Choroid plexus epithelial cell (primary cell): ENCODE results near the gene SLC38A8.

Experiments
- DNase-seq: peaks from one replicate; pipeline ENCODE4 v3.0.0-alpha.2; 2010; ENCODE audit warnings: low read depth
- H3K4me3 ChIP-seq: 2 replicates; pipeline ENCODE4 v1.5.1; 2011; ENCODE audit warnings: low read depth, mild to moderate bottlenecking, control low read depth, low read length, moderate library complexity
- TF ChIP-seq, protein P1 (sequence below): conservative IDR thresholded peaks from 2 replicates; pipeline ENCODE4 v1.5.1; 2011; ENCODE audit warnings: low read depth, mild to moderate bottlenecking, control low read depth, inconsistent platforms, low read length, moderate library complexity

The SLC38A8 gene

DNA sequence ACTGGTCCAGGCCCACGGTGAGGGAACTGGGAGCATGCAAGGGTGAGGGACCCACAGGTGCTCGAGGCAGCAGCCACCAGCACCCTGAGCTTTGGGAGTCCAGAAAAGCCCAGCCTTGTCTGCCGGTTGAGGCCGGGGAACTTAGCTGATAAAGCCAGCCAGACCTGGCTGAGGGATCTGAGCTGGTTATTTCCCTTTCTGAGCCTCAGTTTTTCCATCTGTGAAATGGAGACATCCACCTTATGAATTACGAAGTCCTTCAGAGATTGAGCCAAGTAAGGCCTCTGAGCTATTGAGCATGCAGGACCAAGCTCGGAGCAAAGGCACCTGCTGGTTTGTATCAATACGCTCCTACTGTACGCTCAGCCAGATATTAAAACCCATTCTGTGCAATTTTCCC, 60.8 kb downstream of the SLC38A8 start:
- DNase-seq, result no peak
- TF ChIP-seq, protein P1, sequence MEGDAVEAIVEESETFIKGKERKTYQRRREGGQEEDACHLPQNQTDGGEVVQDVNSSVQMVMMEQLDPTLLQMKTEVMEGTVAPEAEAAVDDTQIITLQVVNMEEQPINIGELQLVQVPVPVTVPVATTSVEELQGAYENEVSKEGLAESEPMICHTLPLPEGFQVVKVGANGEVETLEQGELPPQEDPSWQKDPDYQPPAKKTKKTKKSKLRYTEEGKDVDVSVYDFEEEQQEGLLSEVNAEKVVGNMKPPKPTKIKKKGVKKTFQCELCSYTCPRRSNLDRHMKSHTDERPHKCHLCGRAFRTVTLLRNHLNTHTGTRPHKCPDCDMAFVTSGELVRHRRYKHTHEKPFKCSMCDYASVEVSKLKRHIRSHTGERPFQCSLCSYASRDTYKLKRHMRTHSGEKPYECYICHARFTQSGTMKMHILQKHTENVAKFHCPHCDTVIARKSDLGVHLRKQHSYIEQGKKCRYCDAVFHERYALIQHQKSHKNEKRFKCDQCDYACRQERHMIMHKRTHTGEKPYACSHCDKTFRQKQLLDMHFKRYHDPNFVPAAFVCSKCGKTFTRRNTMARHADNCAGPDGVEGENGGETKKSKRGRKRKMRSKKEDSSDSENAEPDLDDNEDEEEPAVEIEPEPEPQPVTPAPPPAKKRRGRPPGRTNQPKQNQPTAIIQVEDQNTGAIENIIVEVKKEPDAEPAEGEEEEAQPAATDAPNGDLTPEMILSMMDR, result no peak
- no peak overlapping the region for H3K4me3 ChIP-seq

DNA sequence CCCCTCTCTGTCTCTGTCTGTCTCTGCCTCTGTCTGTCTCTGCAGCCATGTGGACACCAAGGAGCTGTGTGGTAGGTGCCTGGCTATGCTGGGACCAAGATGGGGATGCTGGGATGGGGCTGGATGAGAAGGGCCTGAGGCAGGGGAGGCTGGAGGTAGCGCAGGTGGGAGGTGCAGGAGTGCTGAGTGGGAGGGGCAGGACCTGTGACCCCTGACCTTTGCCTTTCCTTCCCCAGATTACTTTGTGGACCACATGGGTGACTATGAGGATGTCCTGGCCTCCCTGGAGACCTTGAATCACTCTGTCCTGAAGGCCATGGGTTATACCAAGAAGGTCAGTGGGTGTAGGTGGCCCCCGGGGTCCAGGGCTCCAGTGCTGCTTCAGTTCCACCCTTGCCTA, 61.8 kb downstream of the SLC38A8 start:
- TF ChIP-seq, protein P1, result no peak
- DNase-seq, result no peak
- H3K4me3 ChIP-seq, result no peak overlapping the region

DNA sequence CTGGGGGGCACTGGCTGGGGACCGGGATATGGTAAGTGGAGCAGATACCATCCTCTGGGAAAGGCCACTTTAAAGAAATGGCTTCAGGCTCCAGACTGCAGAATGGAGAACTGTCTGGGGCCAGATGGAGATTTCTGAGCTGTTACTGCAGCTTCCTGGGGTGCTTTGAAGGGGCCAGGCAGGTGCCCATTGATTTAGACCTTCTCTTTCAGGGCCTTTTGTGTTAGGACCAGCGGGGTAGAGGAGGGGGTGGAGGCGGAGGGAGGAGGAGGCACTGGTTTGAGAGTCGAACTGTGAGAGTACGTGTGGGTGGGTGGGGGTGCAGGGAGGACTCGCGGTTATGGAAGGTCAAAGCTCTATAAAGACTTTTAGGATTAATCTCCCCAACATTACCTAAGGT, 63.2 kb downstream of the SLC38A8 start:
- DNase-seq, result no peak
- no peak overlapping the region for H3K4me3 ChIP-seq
- TF ChIP-seq, protein P1, result no peak

DNA sequence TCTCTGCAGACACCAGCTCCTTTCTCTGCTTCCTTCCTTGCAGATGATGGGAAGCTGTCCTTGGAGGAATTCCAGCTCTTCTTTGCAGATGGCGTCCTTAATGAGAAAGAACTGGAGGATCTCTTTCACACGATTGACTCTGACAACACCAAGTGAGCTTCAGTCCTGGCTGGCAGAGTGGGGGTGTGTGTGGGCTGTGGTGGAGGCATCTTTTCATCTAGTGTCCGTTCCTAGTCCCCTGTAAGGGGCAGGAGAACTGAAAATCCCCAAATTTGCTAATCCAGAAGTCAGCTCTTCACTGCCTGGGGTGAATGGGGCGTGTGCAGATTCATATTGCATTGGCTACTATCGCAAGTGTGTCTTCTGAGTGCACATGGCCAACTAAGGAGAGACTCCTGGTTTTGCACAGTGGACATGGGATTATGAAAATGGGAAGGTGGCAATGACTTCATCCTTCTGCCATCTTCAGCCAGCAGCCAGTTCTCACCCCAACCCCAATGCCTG, 64.1 kb downstream of the SLC38A8 start:
- DNase-seq, result no peak
- TF ChIP-seq, protein P1, result no peak
- no peak overlapping the region for H3K4me3 ChIP-seq

DNA sequence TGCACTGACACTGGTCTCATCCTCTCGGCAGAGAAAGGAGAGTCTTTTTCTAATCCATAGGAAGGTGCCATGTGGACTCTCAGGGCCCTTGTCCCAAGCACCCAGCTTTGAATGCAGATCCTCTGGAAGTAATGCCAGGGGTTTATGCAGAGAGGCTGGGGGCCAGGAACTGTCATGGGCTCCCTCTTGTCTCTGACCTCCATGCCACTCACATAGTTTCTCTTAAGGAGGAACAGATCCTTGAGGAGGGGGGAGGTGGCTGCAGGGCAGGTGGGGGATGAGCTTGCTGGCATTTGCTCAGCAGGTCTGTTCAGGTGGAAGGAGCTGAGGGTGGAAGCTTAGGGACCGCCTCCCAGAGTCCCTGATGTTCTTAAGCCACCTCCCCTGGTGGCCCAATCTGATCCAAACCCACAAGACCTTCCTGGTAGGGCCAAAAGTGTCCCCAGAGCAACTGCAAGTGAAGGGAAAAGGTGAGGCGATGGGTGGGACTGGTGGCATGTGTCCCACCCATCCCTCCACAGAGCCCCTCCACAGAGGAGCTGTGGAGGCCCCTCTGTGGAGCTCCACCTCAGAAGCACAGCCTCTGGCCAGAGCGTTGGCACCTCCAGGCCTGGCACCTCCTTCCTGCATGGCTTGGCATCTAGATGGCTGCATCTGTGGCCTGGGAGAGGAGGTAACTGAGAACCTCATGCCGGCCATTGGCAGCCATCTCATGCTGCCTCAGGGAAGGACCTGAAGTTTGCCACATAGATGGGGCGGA, 65.4 kb downstream of the SLC38A8 start:
- H3K4me3 ChIP-seq, result no peak overlapping the region
- TF ChIP-seq, protein P1, result no peak
- DNase-seq, result no peak

DNA sequence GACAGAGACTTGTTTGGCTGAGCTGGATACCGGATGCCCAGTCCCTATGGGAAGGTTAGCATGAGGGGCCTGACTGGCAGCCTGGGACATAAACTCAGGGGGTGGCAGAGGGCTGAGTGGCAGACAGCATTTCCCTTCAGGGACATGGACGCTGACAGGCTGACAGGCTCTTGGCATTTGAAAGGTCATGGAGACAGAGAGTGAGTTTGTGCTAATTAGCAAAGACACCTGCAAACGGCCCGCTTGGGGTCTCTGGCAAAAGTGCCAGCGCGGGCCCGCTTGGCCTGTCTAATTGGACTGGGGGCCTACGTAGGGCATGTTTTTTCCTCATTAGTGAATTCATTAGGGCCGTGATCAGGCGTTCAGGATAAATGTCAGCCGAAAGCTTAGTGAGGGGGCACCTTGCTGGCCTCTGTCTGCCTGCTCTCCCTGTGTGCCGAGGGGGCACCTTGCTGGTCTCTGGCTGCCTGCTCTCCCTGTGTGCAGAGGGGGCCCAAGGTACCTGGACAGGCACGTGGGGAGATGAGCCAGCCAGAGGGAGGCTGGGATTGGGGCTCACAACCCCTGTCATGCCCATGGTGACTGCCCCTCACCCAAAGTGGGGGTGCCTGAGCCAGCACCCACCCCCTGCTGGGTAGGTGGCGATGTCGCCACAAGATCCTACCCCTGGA, 66.9 kb downstream of the SLC38A8 start:
- TF ChIP-seq, protein P1, result no peak
- no peak overlapping the region for H3K4me3 ChIP-seq
- no peak for DNase-seq
